DMS 273 (cell line): ENCODE measurements around the gene CD44.

Source experiments
- DNase-seq: peaks from one replicate; lab custom pipeline; 2025; ENCODE audit not compliant: unreplicated experiment; lab: John Stamatoyannopoulos, UW

CD44 gene

DNA sequence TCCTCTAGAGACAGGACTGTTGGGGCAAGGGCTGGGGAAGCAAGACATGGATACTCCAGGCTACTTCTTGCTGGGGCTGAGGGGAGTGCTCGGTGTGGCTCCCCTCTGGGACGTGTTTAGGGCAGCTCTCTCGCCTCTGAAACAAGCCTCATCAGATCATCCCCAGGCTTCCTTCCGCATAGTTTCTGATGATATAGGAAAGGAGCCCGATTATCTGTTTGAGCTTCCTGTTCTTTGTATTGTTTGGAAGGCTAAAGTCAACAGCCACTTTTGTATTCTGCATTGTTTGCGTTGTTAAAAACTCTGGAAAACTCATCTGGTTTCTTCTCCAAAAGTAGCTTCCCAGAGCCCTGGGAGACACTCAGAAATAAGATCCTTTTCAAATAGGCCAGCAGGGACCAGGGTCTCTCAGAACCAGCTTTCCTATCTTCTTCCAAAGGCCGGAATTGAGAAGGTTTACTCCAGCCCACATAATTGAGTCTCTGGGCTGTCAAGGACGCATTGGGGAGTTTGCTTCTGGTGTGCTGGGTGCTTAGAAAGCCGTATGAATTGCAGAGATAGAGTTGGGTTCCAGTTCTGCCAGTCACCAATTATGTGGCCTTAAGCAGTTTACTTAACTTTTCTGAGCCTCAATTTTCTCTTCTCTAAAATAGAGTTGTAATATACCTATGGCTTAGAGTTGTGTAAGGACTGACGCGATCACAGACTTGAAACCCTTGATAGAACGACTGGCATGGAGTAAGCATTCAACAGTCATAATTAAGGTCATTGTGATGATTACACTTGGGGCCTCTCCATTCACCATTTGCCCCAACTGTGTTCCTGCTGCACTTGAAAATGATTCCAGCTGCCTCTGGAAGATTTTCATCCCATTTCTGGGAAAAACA, 19.1 kb downstream of the CD44 start:
- no peak for DNase-seq

GRCh38 chr11:35158701-35159510, 19.9 kb downstream of the CD44 start:
- peak; percentile 49 for DNase-seq

DNA sequence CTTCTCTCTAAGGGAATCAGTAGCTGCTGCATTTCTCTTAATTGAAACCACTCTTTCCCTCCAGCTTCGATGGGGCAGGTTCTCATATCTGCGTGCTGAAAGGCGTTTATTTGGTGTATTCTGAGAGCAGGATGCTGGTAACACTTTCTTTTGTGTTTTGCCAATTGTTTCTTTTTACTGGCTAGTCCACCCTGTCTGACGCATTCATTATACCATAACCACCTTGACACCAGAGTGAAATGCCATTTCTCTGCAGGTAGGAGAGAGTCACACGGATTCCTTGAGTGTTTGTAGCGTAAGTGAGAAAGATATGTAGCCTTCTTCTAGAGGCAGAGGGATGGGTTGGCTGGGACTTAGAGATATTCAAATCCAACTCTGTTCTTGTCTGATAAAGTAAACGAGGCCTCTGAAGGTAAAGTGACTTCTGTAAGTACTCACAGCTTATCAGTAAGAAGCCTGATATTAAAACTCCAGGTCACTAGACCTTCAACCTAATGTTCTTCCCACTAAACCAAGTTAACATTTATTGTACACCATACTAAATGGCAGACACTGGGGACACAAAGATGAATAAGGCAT, 21.4 kb downstream of the CD44 start:
- DNase-seq, result no peak

DNA sequence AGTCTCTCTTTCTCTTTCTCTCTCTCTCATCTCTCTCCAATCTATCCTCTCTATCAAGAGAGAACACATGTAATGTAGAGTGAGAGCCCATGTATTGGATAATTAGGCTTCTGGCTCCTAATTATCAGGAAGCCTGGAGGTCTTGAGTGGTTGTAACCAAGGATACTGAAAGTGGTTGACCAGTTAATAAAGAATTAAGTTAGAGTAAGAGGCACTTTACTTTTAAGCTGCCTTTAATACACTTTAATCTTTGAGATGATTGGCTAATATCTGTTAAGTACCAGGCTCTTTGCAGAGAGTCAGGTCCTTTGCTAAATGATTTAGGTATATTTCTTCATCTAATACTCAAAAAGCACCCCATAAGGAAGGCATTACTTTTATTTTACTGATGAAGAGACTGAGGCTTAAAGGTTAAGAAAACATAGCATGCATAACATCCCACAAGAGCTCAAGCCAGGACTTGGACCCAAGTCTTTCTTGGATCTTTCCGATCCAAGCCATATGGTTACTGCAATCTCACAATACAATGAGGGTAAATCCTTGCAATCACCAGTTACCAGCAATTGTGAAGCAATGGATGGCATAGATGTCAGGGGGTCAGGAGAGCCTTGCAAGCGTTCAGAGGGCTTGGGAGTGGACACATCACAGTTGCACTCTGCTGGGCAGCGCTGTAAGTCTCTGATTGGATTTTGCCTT, 22.1 kb downstream of the CD44 start:
- DNase-seq, result no peak

- DNase-seq, result no peak
Observed at GRCh38 chr11:35162745-35163144, 23.8 kb downstream of the CD44 start.

DNA sequence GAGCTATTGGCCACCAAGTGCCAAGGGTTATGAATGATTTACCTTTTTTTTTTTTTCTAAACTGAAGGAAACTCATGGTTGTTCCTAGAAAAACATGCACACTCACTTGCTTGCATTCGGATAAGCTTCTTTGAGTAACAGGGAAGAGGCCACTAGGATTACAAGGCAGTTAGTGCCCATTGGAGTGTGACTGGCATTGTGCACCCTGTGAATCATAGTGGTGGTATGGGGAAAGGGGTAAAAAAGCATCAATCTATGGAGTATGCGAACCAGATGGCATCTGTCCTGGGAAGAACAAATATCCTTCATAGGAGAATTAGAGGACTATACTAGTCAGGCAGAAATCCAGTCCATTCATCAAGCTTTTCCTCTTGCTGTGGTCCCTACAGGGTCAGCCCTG, 24.2 kb downstream of the CD44 start:
- no peak for DNase-seq

DNA sequence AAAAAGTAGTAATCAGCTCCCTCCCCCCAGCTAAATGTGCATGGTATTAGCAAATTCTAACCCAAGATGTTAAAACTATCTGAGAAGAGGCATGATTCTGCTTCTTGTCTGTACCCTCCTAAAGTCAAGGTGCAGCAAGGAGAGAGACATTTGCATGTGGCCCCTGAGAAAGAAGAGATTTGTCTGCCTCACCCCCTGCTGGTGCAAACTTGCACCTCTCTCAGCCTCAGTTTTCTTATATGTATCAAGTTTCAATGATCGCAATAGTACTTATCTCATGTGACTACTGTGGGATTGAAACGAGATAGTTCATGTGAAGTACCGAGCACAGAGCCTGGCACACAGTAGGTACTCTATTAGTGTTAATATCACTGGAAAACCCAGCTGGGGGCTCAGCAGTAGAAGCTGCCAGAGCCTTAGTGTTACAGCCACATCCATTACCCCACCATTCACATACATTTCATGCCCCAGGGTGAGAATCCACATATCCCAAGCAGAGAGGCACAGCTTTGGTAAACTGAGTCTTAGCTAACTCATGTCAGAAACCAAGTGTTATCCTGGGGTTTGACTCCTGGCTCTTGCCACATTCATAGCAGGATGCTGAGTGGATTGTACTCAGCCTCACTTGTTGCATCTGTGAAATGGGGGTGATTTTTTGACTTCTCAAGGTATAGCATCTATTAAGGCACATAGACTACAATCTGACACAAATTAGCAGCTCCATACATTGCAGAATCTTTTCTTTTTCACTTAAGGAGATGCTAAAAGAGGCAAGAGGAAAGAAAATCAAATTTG, 24.9 kb downstream of the CD44 start:
- DNase-seq, result peak; percentile 22

- DNase-seq, result no peak
Observed at GRCh38 chr11:35165030-35165422, 26.1 kb downstream of the CD44 start.

DNA sequence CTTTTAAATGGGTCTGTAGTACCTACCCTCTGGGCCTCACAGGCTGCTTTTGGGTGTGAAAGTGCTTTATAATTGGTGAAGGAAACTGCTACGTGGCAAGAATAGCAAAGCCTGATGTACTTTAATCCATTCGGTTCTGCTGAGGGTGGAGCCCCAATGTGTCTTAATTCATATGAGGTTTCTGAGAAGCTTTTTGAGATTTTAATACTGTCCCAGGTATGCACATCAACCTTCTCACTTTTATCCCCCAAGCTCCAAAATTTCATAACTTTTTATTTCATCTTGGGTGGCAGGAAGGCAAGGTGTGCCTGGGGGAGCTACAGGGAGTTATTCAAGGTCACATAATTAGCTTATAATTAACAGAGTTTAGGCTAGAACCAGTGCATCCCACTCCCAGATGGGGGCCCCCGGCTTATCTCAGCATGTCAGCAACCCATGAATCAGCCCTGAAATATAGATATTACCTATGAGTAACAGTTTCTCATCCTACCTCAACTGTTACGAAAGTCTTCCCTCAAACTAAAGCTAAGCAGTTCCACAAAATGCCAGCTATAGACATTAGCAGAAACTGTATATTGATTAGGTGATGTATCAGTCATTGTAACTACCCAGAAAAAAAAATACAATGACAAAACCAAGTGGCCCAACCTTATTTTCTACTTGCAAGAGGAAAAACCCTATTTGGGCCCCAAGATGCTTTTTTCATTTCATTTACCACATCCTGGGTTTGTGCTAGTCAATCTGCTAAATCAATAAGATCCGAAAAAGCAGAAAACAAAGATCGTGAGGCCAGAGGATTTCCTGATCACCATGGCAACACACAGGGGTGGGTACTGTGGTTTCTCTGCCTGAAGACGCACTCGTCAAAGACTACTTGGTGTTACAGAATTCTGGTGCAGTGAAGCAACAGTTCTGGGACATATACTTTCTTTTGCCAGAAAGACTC, 26.7 kb downstream of the CD44 start:
- no peak for DNase-seq

DNA sequence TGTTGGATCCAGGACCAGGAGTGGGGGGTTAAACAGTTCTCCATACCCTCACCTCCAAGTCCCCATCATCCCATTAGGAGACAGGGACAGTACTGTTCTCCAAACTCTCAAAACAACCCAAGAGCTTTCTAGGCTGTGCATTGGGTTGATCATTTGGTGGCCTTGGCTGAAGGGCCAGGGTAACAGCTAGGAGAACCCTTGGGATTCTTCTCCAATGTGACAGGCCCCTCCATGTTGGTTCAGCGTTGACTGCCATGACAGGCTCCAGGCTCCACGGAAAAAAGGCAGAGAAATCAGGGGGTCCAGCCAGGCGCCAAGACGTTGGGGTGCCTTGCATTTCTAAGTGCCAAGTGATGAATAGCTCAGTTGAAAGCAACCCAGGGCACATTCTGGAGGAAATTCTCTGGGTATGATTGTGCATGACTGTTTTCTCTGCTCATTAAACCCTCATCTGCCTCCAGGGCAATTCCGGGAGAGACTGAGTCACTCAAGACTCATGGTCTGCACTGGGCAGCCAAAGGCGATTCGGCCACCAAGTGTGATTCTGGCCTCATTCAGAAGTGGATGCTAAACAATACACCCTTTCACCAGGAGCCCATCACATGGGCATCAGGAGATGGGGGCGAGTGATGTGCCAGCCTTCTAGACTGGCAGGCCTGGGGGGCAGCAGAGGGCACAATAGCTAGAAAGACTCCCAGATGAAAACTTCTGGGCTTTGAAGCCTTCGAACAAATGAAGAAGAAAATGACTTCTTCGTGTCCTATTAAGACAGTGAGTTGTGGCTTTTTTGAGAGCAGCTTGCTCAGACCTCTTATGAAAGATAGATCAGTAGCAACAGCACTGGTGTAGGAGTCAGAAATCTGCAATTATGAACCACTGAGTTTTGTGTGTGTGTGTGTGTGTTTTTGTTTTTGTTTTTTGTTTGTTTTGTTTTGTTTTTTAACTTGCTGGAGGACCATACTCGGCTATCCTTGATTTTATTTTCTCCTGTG, 27.7 kb downstream of the CD44 start:
- no peak for DNase-seq

- DNase-seq, result no peak
Observed at GRCh38 chr11:35167426-35167954, 28.5 kb downstream of the CD44 start.

DNA sequence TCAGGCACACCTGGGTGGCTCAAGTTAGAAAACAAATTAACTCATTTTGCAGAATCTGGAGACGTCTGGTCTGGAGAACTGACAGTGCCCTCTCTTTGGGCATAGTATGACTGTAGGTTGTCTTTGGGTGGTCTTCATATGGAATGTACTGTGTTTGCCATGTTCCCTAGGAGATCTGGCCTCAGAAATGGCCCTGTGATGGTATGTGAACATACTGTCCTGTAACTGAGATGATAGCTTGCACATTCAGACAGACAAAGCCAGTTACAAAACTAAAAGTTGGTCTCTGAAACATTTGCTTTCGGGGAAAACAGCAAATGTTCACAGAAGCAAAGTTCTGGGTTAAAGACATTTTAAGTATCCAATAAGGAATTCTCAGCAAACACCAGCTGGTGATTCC, 29.7 kb downstream of the CD44 start:
- no peak for DNase-seq

DNA sequence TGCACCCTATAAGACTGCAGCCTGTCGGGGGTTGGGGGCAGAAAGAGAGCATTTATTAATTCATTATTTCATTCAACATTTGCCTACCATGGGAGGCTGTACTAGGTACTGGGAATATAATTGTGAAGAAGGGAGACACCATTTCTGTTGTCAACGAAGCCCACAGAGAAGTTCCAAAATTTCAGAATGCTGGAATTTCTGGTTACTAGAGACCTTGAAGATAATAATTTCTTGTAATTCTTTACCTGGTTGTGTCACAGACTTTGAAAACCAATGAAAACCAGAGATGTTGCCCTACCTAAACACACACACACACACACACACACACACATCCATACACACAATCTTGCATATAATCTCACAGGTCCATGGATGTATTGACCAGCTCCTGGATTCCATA, 30.1 kb downstream of the CD44 start:
- DNase-seq, result no peak

- no peak for DNase-seq
Observed at GRCh38 chr11:35169754-35170153, 30.8 kb downstream of the CD44 start.

GRCh38 chr11:35170503-35170902, 31.5 kb downstream of the CD44 start:
- no peak for DNase-seq

GRCh38 chr11:35171226-35171625, 32.3 kb downstream of the CD44 start:
- DNase-seq, result no peak

DNA sequence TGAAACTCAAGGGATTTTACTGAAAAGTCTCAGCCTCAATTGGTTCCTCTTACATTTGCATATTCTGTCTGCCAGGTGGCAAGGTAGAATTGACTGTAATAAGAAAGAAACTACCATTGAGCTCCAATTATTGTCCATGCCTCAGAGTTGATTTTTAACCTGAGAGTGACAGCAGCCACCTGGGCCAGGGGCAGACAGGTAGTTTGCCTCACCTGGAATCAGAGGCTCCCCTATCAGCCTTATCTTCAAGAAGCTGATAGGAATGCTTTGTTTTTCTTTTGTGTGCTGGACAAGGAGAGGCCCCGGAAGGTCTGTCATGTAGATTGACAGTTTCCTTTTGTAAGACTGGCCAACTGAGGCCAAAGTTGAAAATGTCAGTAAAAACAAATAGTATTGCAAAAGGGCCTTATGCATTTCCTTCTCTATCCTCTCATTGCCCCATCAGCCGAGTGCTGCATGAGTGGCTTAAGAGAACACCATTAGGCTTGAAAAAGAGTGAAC, 34.1 kb downstream of the CD44 start:
- no peak for DNase-seq
